IMR-90 (cell line): ENCODE measurements around the gene AVPR2. TPM values are rescaled to one million over a fixed set of nuclear protein-coding genes. Genes with fewer than 3 reads are reported as not detected.

Experiments used
- ATAC-seq: fragments of 200-7000 bp; cut with Tn5 transposase; 2 replicates; pipeline ENCODE4 v1.9.1; 2020; ENCODE audit warnings: low read depth, mild to moderate bottlenecking, moderate library complexity
- BruUV-seq: library from RNA; stranded (reverse); fragments of 400-500 nt; replicated peaks from 2 replicates; lab custom pipeline; 2021; lab: Mats Ljungman, UMichigan
- CTCF ChIA-PET: fragments of 300-600 bp; formaldehyde crosslinking; extraction: SDS; loops from one replicate; lab custom pipeline; 2021; ENCODE audit warnings: antibody characterized with exemption; lab: Yijun Ruan, JAX
- POLR2A ChIA-PET: fragments of 300-600 bp; sonication (Branson Sonifier 250); formaldehyde crosslinking; loops from one replicate; lab custom pipeline; 2022; ENCODE audit warnings: antibody characterized with exemption; ENCODE audit not compliant: unreplicated experiment; lab: Charles Lee
- DNase-seq: peaks from one replicate; pipeline ENCODE4 v3.0.0; 2013
- H2AFZ ChIP-seq: replicated peaks from 2 replicates; pipeline ENCODE3; 2013; ENCODE audit warnings: low read length, mild to moderate bottlenecking; ENCODE audit not compliant: poor library complexity
- H2AK5ac ChIP-seq: 2 replicates; pipeline ENCODE4 v1.6.1; 2013; ENCODE audit warnings: low read depth, low read length, inconsistent platforms
- H2AK9ac ChIP-seq: replicated peaks from 2 replicates; pipeline ENCODE3; 2013; ENCODE audit warnings: mild to moderate bottlenecking, low read depth, low read length, moderate library complexity; ENCODE audit not compliant: poor library complexity
- H2BK120ac ChIP-seq: 2 replicates; pipeline ENCODE4 v1.6.1; 2013; ENCODE audit warnings: low read depth, low read length, inconsistent platforms
- H2BK15ac ChIP-seq: 3 replicates; pipeline ENCODE4 v1.6.1; 2013; ENCODE audit warnings: low read depth, low read length, inconsistent platforms
- H2BK20ac ChIP-seq: 2 replicates; pipeline ENCODE4 v1.6.1; 2013; ENCODE audit warnings: low read depth, mild to moderate bottlenecking, inconsistent platforms, low read length, moderate library complexity
- H2BK5ac ChIP-seq: 2 replicates; pipeline ENCODE4 v1.6.1; 2013; ENCODE audit warnings: mild to moderate bottlenecking, low read depth, low read length, inconsistent platforms; ENCODE audit not compliant: poor library complexity, severe bottlenecking
- H3K14ac ChIP-seq: replicated peaks from 2 replicates; pipeline ENCODE4 v1.6.1; 2013; ENCODE audit warnings: low read depth, low read length, inconsistent platforms
- H3K18ac ChIP-seq: 2 replicates; pipeline ENCODE4 v1.6.1; 2013; ENCODE audit warnings: low read depth, low read length, control low read depth
- H3K23ac ChIP-seq: 2 replicates; pipeline ENCODE4 v1.6.1; 2013; ENCODE audit warnings: low read depth, low read length, inconsistent platforms
- H3K27ac ChIP-seq: 2 replicates; pipeline ENCODE4 v1.5.1; 2013; ENCODE audit warnings: mild to moderate bottlenecking, control low read depth, low read length; ENCODE audit not compliant: insufficient read depth
- H3K27me3 ChIP-seq: 2 replicates; pipeline ENCODE4 v1.6.1; 2013; ENCODE audit warnings: low read length; ENCODE audit not compliant: control insufficient read depth, insufficient read depth
- H3K36me3 ChIP-seq: 2 replicates; pipeline ENCODE4 v1.6.1; 2013; ENCODE audit warnings: low read length, mixed read lengths; ENCODE audit not compliant: control insufficient read depth, insufficient read depth
- H3K4ac ChIP-seq: 2 replicates; pipeline ENCODE4 v1.6.1; 2013; ENCODE audit warnings: low read depth, low read length, inconsistent platforms
- H3K4me1 ChIP-seq: 2 replicates; pipeline ENCODE4 v1.6.1; 2013; ENCODE audit warnings: low read length, mixed read lengths; ENCODE audit not compliant: control insufficient read depth, insufficient read depth
- H3K4me2 ChIP-seq: 2 replicates; pipeline ENCODE4 v1.6.1; 2013; ENCODE audit warnings: low read depth, mild to moderate bottlenecking, control low read depth, low read length, moderate library complexity
- H3K4me3 ChIP-seq: 2 replicates; pipeline ENCODE4 v1.5.1; 2013; ENCODE audit warnings: low read depth, mild to moderate bottlenecking, control low read depth, low read length, moderate library complexity; ENCODE audit not compliant: insufficient read depth
- H3K56ac ChIP-seq: 2 replicates; pipeline ENCODE4 v1.6.1; 2013; ENCODE audit warnings: low read length, inconsistent platforms; ENCODE audit not compliant: insufficient read depth; ENCODE audit errors: extremely low read depth
- H3K79me1 ChIP-seq, 2 experiments: 2 replicates each; pipeline ENCODE4 v1.6.1; 2013; ENCODE audit warnings: low read length in 2 of 2, inconsistent platforms in 1 of 2, low read depth in 1 of 2
- H3K9ac ChIP-seq: 2 replicates; pipeline ENCODE4 v1.6.1; 2013; ENCODE audit warnings: low read depth, low read length, control low read depth
- H3K9me1 ChIP-seq: 2 replicates; pipeline ENCODE4 v1.6.1; 2013; ENCODE audit warnings: low read length, inconsistent platforms; ENCODE audit not compliant: insufficient read depth
- H3K9me3 ChIP-seq: 2 replicates; pipeline ENCODE4 v1.6.1; 2013; ENCODE audit warnings: low read length; ENCODE audit not compliant: control insufficient read depth, insufficient read depth
- H4K20me1 ChIP-seq: 2 replicates; pipeline ENCODE4 v1.6.1; 2013; ENCODE audit warnings: low read length, inconsistent platforms; ENCODE audit not compliant: insufficient read depth
- H4K5ac ChIP-seq: 2 replicates; pipeline ENCODE4 v1.6.1; 2013; ENCODE audit warnings: mild to moderate bottlenecking, low read depth, low read length, control low read depth
- H4K8ac ChIP-seq, 2 experiments: 2 replicates each; pipeline ENCODE4 v1.6.1; 2013; ENCODE audit warnings: low read depth in 2 of 2, low read length in 2 of 2, control low read depth in 1 of 2, inconsistent platforms in 1 of 2
- H4K91ac ChIP-seq: 2 replicates; pipeline ENCODE4 v1.6.1; 2013; ENCODE audit warnings: low read depth, low read length, inconsistent platforms; ENCODE audit not compliant: insufficient read depth
- MAFK ChIP-seq: IDR thresholded peaks from 2 replicates; pipeline ENCODE4 v1.6.1; 2012; ENCODE audit warnings: low read depth, low read length, improper control_type of control experiment
- NFE2L2 ChIP-seq: fragments of 150-350 bp; IDR thresholded peaks from 2 replicates; pipeline ENCODE4 v1.6.1; 2016; ENCODE audit warnings: low read depth, mild to moderate bottlenecking, low read length
- RAD21 ChIP-seq: IDR thresholded peaks from 2 replicates; pipeline ENCODE4 v1.6.1; 2012; ENCODE audit warnings: low read length, improper control_type of control experiment
- RFX5 ChIP-seq: IDR thresholded peaks from 2 replicates; pipeline ENCODE4 v1.8.0; 2012; ENCODE audit warnings: low read depth, mild to moderate bottlenecking, low read length, moderate library complexity
- SMC3 ChIP-seq: fragments of 150-350 bp; IDR thresholded peaks from 2 replicates; pipeline ENCODE4 v1.6.1; 2016; ENCODE audit warnings: low read depth, mild to moderate bottlenecking, antibody characterized with exemption, low read length, moderate library complexity
- USF2 ChIP-seq: fragments of 150-350 bp; IDR thresholded peaks from 2 replicates; pipeline ENCODE4 v1.6.1; 2017; ENCODE audit warnings: mild to moderate bottlenecking, antibody characterized with exemption, low read length, low read depth
- WGBS, 2 experiments: methylation state at CpG; one replicate each; pipeline versions ENCODE4 v1.1.5 to v1.1.7; 2013; ENCODE audit warnings: missing lambda C conversion rate in 2 of 2; ENCODE audit not compliant: insufficient read length in 1 of 2; ENCODE audit errors: extremely low coverage in 2 of 2; 5-methylcytosine and 5-hydroxymethylcytosine counted together
- dilution Hi-C: fragments of 300-500 bp; cut with HindIII; formaldehyde crosslinking; loops from one replicate; pipeline ENCODE4 v1.14.3; 2018; ENCODE audit warnings: low sequenced_read_pairs; ENCODE audit not compliant: unreplicated experiment
- in situ Hi-C: fragments of 300-500 bp; cut with MboI; formaldehyde crosslinking; loops from 3 replicates; pipeline ENCODE4 v1.14.3; 2019; ENCODE audit warnings: low sequenced_read_pairs, inconsistent platforms, mixed read lengths
- intact Hi-C: fragments of 100-400 bp; cut with micrococcal nuclease; formaldehyde crosslinking; loops from 2 replicates; pipeline ENCODE4 v1.10.0; 2022
- polyA plus RNA-seq, 3 experiments: library from polyadenylated mRNA; depleted of rRNA; stranded (reverse); fragments of >200 nt; gene quantifications; 2 replicates each; pipeline ENCODE4 v1.2.3, GENCODE V29; 2012; ENCODE audit warnings: low replicate concordance in 1 of 3
- total RNA-seq: library from RNA; depleted of rRNA; stranded (reverse); fragments of >200 nt; gene quantifications from 2 replicates; pipeline ENCODE4 v1.2.3, GENCODE V29; 2012

Gene AVPR2
- total and polyA plus RNA-seq, 2 of the 4 experiments (the other 2 are of a cell fraction), result not detected

- Histone ChIP-seq H3K9ac (no peak overlapping the region), H3K18ac (no peak overlapping the region), H3K56ac (no peak overlapping the region), H2AK9ac (no peak overlapping the region), H3K9me3 (no peaks in the 10 kb centered on the region), H4K5ac (no peak overlapping the region), H3K23ac (no peak overlapping the region), H3K4me3 (no peak overlapping the region), H3K36me3 (peaks cover 35% of the 10 kb centered on the region), H3K4me1 (peaks cover 4% of the 10 kb centered on the region), H3K9me1 (no peaks in the 10 kb centered on the region), H2AK5ac (no peak overlapping the region), H4K8ac (no peak overlapping the region), H3K4ac (no peak overlapping the region), H4K20me1 (no peaks in the 10 kb centered on the region), H4K91ac (no peak overlapping the region), H2AFZ (no peak overlapping the region), H2BK5ac (no peak overlapping the region), H3K79me1 (peaks cover 0 to 6% of the 10 kb centered on the region in 2 experiments; a peak in 1 of 4 replicates), H3K27me3 (no peaks in the 10 kb centered on the region), H2BK15ac (no peak overlapping the region), H3K4me2 (no peak overlapping the region), H2BK120ac (no peak overlapping the region), H3K14ac (no peak overlapping the region), H3K27ac (no peak overlapping the region), H2BK20ac (no peak overlapping the region)
- DNase-seq (no peak), ATAC-seq (no peak)
- CTCF ChIA-PET, result no interaction called here
- no TSS peak for BruUV-seq
- 63% methylated on average over 2 of the region's 30 CpGs; no CpG with 5 or more reads in 1 of the 2 experiments for WGBS, 2 experiments
- TF ChIP-seq MAFK (no peak), NFE2L2 (no peak), RFX5 (no peak), USF2 (no peak), RAD21 (no peak), SMC3 (no peak)
- in situ Hi-C loops, result no loop called here
- intact Hi-C loops, result no loop called here
- POLR2A ChIA-PET, result no interaction called here
- dilution Hi-C loops, result no loop called here
Observed at GRCh38 chrX:153948847-153949805, 44.7 kb downstream of the AVPR2 start.
